GM13976 (cell line): ENCODE data around the gene PAIP1.
"Not testable (repeated sequence)": the region's sequence is repeated elsewhere in the genome, so short reads cannot be mapped to it uniquely, and the experiment has no call there.

Experiments
- DNase-seq: peaks from one replicate; pipeline ENCODE4 v3.0.0; 2012; ENCODE audit warnings: low spot score
- in situ Hi-C: fragments of 300-500 bp; cut with MboI; formaldehyde crosslinking; loops from one replicate; pipeline ENCODE4 v1.12.0; 2022; ENCODE audit warnings: low sequenced_read_pairs, mixed read lengths, inconsistent platforms; ENCODE audit not compliant: unreplicated experiment
- TF ChIP-seq, protein P1 (sequence below): IDR thresholded peaks from 2 replicates; pipeline ENCODE4 v1.5.1; 2012; ENCODE audit warnings: borderline replicate concordance, mild to moderate bottlenecking; ENCODE audit not compliant: insufficient read depth; ENCODE audit errors: extremely low read depth, missing control alignments, control extremely low read depth

The PAIP1 gene

DNA sequence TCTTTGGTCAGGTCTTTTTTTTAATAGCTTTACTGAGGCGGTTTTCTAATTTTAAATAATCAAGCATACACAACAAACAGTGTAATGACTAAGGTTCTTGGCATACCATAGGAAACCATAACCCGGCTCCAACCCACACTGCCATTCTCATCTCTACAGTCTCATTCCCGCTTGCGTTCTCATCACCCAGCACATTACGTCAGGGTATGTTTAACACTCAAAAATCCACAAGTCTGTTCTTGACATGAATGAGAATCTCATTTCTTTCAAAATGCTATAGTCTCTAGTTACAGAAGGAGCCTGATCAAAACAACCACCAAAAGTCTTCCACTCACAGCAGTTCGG lies 42.4 kb downstream of the PAIP1 start:
- in situ Hi-C loops: no loop called here
- TF ChIP-seq, protein P1, sequence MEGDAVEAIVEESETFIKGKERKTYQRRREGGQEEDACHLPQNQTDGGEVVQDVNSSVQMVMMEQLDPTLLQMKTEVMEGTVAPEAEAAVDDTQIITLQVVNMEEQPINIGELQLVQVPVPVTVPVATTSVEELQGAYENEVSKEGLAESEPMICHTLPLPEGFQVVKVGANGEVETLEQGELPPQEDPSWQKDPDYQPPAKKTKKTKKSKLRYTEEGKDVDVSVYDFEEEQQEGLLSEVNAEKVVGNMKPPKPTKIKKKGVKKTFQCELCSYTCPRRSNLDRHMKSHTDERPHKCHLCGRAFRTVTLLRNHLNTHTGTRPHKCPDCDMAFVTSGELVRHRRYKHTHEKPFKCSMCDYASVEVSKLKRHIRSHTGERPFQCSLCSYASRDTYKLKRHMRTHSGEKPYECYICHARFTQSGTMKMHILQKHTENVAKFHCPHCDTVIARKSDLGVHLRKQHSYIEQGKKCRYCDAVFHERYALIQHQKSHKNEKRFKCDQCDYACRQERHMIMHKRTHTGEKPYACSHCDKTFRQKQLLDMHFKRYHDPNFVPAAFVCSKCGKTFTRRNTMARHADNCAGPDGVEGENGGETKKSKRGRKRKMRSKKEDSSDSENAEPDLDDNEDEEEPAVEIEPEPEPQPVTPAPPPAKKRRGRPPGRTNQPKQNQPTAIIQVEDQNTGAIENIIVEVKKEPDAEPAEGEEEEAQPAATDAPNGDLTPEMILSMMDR: no peak
- DNase-seq: no peak

DNA sequence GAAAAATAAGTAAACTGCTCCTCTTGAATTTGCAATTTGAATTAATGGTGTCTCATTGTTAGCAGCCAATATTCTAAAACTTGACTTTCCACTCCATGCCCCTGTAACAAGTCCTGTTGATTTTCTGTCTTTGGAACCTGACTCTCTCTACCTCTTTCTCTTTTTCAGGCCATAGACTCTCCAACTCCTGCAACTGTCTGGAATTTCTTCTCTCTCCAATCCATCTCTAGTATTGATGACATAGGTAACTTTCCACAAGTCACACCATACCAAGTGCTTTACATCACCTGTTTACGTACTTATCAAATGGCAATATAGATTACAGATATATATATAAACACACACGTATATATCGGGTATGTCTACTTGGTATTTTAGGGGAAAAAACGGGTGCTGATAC lies 42.9 kb downstream of the PAIP1 start:
- in situ Hi-C loops: no loop called here
- TF ChIP-seq, protein P1: no peak
- DNase-seq: no peak

DNA sequence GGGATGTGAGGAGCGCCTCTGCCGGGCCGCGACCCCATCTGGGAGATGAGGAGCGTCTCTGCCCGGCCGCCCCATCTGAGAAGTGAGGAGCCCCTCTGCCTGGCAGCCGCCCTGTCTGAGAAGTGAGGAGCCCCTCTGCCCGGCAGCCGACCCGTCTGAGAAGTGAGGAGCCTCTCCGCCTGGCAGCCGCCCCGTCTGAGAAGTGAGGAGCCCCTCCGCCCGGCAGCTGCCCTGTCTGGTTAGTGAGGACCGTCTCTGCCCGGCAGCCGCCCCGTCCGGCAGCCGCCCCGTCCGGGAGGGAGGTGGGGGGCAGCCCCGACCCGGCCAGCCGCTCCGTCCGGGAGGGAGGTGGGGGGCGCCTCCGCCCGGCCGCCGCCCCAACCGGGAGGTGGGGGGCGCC lies 45.8 kb downstream of the PAIP1 start:
- in situ Hi-C loops, DNase-seq: not testable (repeated sequence)

DNA sequence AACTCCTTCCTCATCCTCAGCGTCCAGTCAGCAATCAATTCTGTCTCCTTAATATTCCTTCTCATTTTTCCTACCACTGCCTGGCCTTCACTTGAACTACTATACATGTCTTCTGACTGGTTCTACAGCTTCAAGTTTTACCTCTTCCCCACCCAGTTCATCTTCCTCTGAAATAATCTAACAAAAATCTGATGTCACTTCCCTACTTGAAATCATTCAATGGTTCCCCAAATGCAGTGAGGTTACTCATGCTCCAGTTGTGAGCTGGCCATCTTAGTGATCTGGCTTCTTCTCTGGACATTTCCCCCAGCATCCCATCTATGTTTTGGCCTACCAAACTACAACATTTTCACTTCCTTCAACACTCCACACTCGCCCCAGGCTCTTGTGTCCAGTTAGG lies 58.3 kb downstream of the PAIP1 start:
- TF ChIP-seq, protein P1: no peak
- in situ Hi-C loops: no loop called here
- DNase-seq: no peak

DNA sequence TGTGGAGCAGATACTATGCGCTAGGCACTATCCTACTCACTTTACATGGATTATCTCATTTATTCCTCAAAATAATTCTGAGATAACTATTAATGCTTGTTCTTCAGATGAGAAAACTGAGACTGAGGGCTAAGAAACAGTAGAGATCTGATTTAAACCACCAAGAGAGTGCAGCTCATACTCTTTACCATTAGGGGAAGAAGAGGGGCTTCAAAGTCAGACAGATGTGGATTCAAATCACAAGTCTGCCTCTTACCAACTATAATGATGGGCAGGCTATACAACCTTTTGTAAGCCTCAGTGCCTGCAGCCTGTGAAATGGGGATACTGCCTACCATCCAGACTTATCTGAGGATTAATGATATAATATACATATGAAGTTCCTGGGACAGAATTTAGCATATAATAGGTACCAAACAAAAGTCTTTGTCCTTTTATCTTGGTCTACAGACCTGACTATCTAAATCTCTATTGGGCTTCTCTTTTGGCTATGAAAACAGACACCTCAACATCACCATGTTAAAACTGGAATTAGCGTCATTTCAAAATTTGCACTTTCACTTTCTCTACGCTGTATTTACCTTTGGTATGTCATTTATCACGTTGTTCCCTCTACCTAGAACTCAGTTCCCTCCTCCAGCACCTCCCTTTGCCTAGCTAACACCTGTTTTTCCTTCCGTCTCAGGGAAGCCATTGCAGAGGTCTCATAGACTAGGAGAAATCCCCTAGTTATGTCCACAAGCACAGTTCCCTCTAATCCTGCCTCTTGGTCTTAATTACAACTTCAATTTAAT lies 59.4 kb downstream of the PAIP1 start:
- in situ Hi-C loops: no loop called here
- TF ChIP-seq, protein P1: no peak

DNA sequence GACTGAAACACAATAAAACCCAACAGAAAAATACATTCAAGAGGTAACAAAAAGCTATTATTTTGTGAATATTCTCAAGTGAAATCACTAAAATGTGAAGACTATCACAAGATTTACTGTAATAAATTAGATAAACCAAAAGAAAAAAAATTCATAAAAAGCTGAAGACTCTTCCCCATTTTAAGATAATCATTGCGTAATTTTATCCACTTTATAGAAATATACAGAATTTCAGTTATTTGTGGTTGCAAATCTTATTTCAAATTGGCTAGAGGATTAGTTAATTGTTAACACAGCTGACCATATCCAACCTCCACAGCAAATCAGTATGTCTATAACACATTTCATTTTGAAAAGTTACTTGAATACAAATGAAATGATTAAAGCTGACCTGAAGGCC lies 65.6 kb downstream of the PAIP1 start:
- in situ Hi-C loops: no loop called here
- no peak for DNase-seq
- TF ChIP-seq, protein P1: no peak

More for the DNA sequence above, 59.4 kb downstream of the PAIP1 start:
- no peak for DNase-seq

DNA sequence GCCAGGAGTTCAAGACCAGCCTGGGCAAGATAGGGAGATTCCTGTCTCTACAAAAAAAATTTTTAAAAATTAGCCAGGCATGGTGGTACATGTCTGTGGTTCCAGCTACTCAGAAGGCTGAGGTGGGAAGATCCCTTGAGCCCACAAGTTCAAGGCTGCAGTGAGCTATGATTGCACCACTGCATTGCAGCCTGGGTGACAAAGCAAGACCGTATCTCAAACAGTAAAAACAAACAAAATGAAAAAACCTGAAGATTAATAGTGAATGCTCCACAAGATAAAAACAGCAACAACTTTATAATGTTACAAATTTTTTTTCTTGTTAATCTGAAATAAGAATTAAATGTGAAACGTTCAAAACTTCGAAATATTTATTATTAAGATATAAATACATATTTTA lies 70.5 kb downstream of the PAIP1 start:
- DNase-seq: no peak
- in situ Hi-C loops: no loop called here
- TF ChIP-seq, protein P1: no peak
